Measurements from ENCODE around the gene SSRP1.

- TF ChIP-seq CTCF (IDR thresholded peaks at IDR 0.05; ENCODE audit: low read length), result no peak
- TF ChIP-seq EZH2 (optimal IDR thresholded peaks at IDR 0.05; ENCODE audit: low read depth, low read length), result no peak
- no peak for TF ChIP-seq EZH2phosphoT487 (IDR thresholded peaks at IDR 0.05; ENCODE audit: low read length)
Observed at GRCh38 chr11:57323167-57323854, 12.4 kb downstream of the SSRP1 start.

Measured in MM.1S (cell line).